Suprapubic skin (tissue), 4 donors: ENCODE results near the gene EZR.

Experiments
- POLR2A ChIP-seq, 2 donors: fragments of 450-650 bp; IDR thresholded peaks; one replicate each; pipeline ENCODE4 v1.6.1; 2017; ENCODE audit warnings: antibody characterized with exemption in 2 of 2, mild to moderate bottlenecking in 2 of 2, moderate library complexity in 2 of 2
- POLR2AphosphoS5 ChIP-seq, 3 donors: sonication (generic); formaldehyde crosslinking; IDR thresholded peaks; one replicate each; pipeline ENCODE4 v1.6.1; 2017; ENCODE audit warnings: antibody characterized with exemption in 3 of 3
- TF ChIP-seq, protein P1 (sequence below), 2 donors: fragments of 200-600 bp in 1 of 2; fragments of 450-650 bp in 1 of 2; sonication (generic) in 1 of 2; IDR thresholded peaks; one replicate each; pipeline ENCODE4 v1.5.1; 2016 to 2019; ENCODE audit warnings: antibody characterized with exemption in 2 of 2, mild to moderate bottlenecking in 1 of 2, moderate library complexity in 1 of 2

- TF ChIP-seq, protein P1, sequence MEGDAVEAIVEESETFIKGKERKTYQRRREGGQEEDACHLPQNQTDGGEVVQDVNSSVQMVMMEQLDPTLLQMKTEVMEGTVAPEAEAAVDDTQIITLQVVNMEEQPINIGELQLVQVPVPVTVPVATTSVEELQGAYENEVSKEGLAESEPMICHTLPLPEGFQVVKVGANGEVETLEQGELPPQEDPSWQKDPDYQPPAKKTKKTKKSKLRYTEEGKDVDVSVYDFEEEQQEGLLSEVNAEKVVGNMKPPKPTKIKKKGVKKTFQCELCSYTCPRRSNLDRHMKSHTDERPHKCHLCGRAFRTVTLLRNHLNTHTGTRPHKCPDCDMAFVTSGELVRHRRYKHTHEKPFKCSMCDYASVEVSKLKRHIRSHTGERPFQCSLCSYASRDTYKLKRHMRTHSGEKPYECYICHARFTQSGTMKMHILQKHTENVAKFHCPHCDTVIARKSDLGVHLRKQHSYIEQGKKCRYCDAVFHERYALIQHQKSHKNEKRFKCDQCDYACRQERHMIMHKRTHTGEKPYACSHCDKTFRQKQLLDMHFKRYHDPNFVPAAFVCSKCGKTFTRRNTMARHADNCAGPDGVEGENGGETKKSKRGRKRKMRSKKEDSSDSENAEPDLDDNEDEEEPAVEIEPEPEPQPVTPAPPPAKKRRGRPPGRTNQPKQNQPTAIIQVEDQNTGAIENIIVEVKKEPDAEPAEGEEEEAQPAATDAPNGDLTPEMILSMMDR (IDR thresholded peaks at IDR 0.05) = no peak
- TF ChIP-seq POLR2AphosphoS5 (IDR thresholded peaks at IDR 0.05) (no peak), POLR2A (IDR thresholded peaks at IDR 0.05) (no peak)
Observed at GRCh38 chr6:158751224-158751623, 67.9 kb downstream of the EZR start.
